ENCODE data around the gene ZKSCAN1.

DNA sequence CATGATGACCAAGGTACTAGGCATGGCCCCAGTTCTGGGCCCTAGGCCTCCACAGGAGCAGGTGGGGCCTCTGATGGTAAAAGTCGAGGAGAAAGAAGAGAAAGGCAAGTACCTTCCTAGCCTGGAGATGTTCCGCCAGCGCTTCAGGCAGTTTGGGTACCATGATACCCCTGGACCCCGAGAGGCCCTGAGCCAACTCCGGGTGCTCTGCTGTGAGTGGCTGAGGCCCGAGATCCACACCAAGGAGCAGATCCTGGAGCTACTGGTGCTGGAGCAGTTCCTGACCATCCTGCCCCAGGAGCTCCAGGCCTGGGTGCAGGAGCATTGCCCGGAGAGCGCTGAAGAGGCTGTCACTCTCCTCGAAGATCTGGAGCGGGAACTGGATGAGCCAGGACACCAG, 41.6 kb downstream of the ZKSCAN1 start:
- TF ChIP-seq CTCF (IDR thresholded peaks at IDR 0.05): no peak
- no peak for TF ChIP-seq POLR2AphosphoS5 (IDR thresholded peaks at IDR 0.05)

Measured in prostate gland (tissue), 2 donors.